HCT116 (cell line): ENCODE measurements around the gene CELF2. TPM values are rescaled to one million over a fixed set of nuclear protein-coding genes. Genes with fewer than 3 reads are reported as not detected.

Experiments used
- ATAC-seq: fragments of 200-7000 bp; cut with Tn5 transposase; 2 replicates; pipeline ENCODE4 v1.9.1; 2020; ENCODE audit warnings: mild to moderate bottlenecking, moderate library complexity
- BruUV-seq: library from RNA; stranded (reverse); fragments of 400-500 nt; replicated peaks from 2 replicates; lab custom pipeline; 2021; lab: Mats Ljungman, UMichigan
- CTCF ChIA-PET: fragments of 300-600 bp; sonication (Branson Sonifier 250); formaldehyde crosslinking; loops from one replicate; lab custom pipeline; 2021; ENCODE audit warnings: antibody characterized with exemption; lab: Charles Lee
- POLR2A ChIA-PET: fragments of 300-600, 350-600 bp; sonication (Branson Sonifier 250); formaldehyde crosslinking; loops from one replicate; lab custom pipeline; 2021; ENCODE audit warnings: antibody characterized with exemption; lab: Charles Lee
- RAD21 ChIA-PET, 2 experiments: fragments of 300-600 bp; sonication (Branson Sonifier 250); formaldehyde crosslinking; loops; one replicate each; lab custom pipeline; 2023; ENCODE audit warnings: low total read pairs in 2 of 2; ENCODE audit not compliant: uncharacterized antibody in 2 of 2, unreplicated experiment in 2 of 2, low non-redundant PET in 1 of 2; lab: Charles Lee
- DNase-seq: peaks from one replicate; pipeline ENCODE4 v3.0.0-alpha.2; 2010; ENCODE audit warnings: low read depth, low spot score
- H2AFZ ChIP-seq: fragments of 200-600 bp; shearing (Covaris generic), sonication (generic); 2 replicates; pipeline ENCODE4 v1.6.1; 2017; ENCODE audit warnings: low read depth, mixed run types, mixed read lengths, antibody characterized with exemption, low read length; ENCODE audit not compliant: poor library complexity, severe bottlenecking
- H3K27ac ChIP-seq: 2 replicates; pipeline ENCODE4 v1.5.1; 2012; ENCODE audit warnings: low read depth, low read length
- H3K27me3 ChIP-seq: fragments of 200-600 bp; sonication (generic); 2 replicates; pipeline ENCODE4 v1.6.1; 2016; ENCODE audit warnings: mixed run types, low read length, mixed read lengths; ENCODE audit not compliant: insufficient read depth
- H3K36me3 ChIP-seq, 2 experiments: fragments of 200-500 bp in 1 of 2; fragments of 200-600 bp in 1 of 2; sonication (Bioruptor generic) in 1 of 2; sonication (generic) in 1 of 2; 2 replicates each; pipeline versions ENCODE4 v1.5.1 to v1.6.1; 2014 to 2016; ENCODE audit warnings: low read length in 2 of 2, inconsistent platforms in 1 of 2, mixed read lengths in 1 of 2, mixed run types in 1 of 2; ENCODE audit not compliant: insufficient read depth in 2 of 2, control insufficient read depth in 1 of 2
- H3K4me1 ChIP-seq, 2 experiments: fragments of 200-600 bp in 1 of 2; sonication (generic) in 1 of 2; 2 replicates each; pipeline versions ENCODE4 v1.5.1 to v1.6.1; 2012 to 2017; ENCODE audit warnings: low read length in 2 of 2, inconsistent platforms in 1 of 2, mild to moderate bottlenecking in 1 of 2, mixed read lengths in 1 of 2, mixed run types in 1 of 2, moderate library complexity in 1 of 2; ENCODE audit not compliant: insufficient read depth in 2 of 2, control insufficient read depth in 1 of 2
- H3K4me2 ChIP-seq: fragments of 200-600 bp; sonication (generic); 2 replicates; pipeline ENCODE4 v1.6.1; 2017; ENCODE audit warnings: mixed run types, low read length, mixed read lengths
- H3K4me3 ChIP-seq, 2 experiments: fragments of 200-600 bp in 1 of 2; sonication (generic) in 1 of 2; replicated peaks in 1 of 2; 2 replicates each; pipeline ENCODE4 v1.5.1; 2011 to 2016; ENCODE audit warnings: low read length in 2 of 2, control low read depth in 1 of 2, low read depth in 1 of 2, mild to moderate bottlenecking in 1 of 2, mixed read lengths in 1 of 2, mixed run types in 1 of 2
- H3K79me2 ChIP-seq: fragments of 200-600 bp; sonication (generic); 2 replicates; pipeline ENCODE4 v1.6.1; 2017; ENCODE audit warnings: mild to moderate bottlenecking, mixed run types, low read length, moderate library complexity, mixed read lengths; ENCODE audit not compliant: insufficient read depth
- H3K9ac ChIP-seq: fragments of 200-600 bp; sonication (generic); 2 replicates; pipeline ENCODE4 v1.6.1; 2016; ENCODE audit warnings: low read length, mixed read lengths
- H3K9me2 ChIP-seq: fragments of 200-600 bp; sonication (generic), shearing (Covaris generic); 2 replicates; pipeline ENCODE4 v1.6.1; 2017; ENCODE audit warnings: mixed run types, mild to moderate bottlenecking, moderate library complexity; ENCODE audit not compliant: insufficient read depth
- H3K9me3 ChIP-seq, 2 experiments: fragments of 200-500 bp in 1 of 2; fragments of 200-600 bp in 1 of 2; sonication (Bioruptor generic) in 1 of 2; sonication (generic) in 1 of 2; 2 replicates each; pipeline ENCODE4 v1.6.1; 2014 to 2017; ENCODE audit warnings: low read length in 2 of 2, mixed read lengths in 2 of 2, inconsistent platforms in 1 of 2, low read depth in 1 of 2, mild to moderate bottlenecking in 1 of 2, mixed run types in 1 of 2, moderate library complexity in 1 of 2; ENCODE audit not compliant: control insufficient read depth in 1 of 2, insufficient read depth in 1 of 2
- H4K20me1 ChIP-seq: fragments of 200-600 bp; sonication (generic), shearing (Covaris generic); 2 replicates; pipeline ENCODE4 v1.6.1; 2017; ENCODE audit warnings: mixed run types, mild to moderate bottlenecking, moderate library complexity; ENCODE audit not compliant: insufficient read depth
- CBX3 ChIP-seq: IDR thresholded peaks from 2 replicates; pipeline ENCODE4 v1.6.1; 2012; ENCODE audit warnings: low read depth
- CEBPB ChIP-seq: IDR thresholded peaks from 2 replicates; pipeline ENCODE4 v1.6.1; 2012; ENCODE audit warnings: low read depth
- CTCF ChIP-seq, 3 experiments: fragments of 200-600 bp in 1 of 3; sonication (generic) in 1 of 3; IDR thresholded peaks in 2 of 3; conservative IDR thresholded peaks in 1 of 3; 2 replicates each; pipeline ENCODE4 v1.5.1; 2012 to 2017; ENCODE audit warnings: low read depth in 2 of 3, low read length in 2 of 3, antibody characterized with exemption in 1 of 3, borderline replicate concordance in 1 of 3, control low read depth in 1 of 3, mild to moderate bottlenecking in 1 of 3, mixed read lengths in 1 of 3, mixed run types in 1 of 3, moderate library complexity in 1 of 3; ENCODE audit not compliant: insufficient read depth in 1 of 3
- EGR1 ChIP-seq: IDR thresholded peaks from 2 replicates; pipeline ENCODE4 v1.6.1; 2012; ENCODE audit warnings: low read depth
- ELF1 ChIP-seq: IDR thresholded peaks from 2 replicates; pipeline ENCODE4 v1.6.1; 2012; ENCODE audit warnings: low read depth, borderline replicate concordance
- EZH2 ChIP-seq: fragments of 200-600 bp; sonication (generic); IDR thresholded peaks from 2 replicates; pipeline ENCODE4 v1.6.1; 2017; ENCODE audit warnings: antibody characterized with exemption, mixed run types
- EZH2phosphoT487 ChIP-seq: fragments of 200-600 bp; IDR thresholded peaks from 2 replicates; pipeline ENCODE4 v1.6.1; 2018; ENCODE audit warnings: antibody characterized with exemption, borderline replicate concordance
- FOSL1 ChIP-seq: IDR thresholded peaks from 2 replicates; pipeline ENCODE4 v1.6.1; 2012; ENCODE audit warnings: low read depth
- JUND ChIP-seq: IDR thresholded peaks from 2 replicates; pipeline ENCODE4 v1.6.1; 2012
- MAX ChIP-seq: IDR thresholded peaks from 2 replicates; pipeline ENCODE4 v1.6.1; 2012
- POLR2A ChIP-seq: IDR thresholded peaks from 2 replicates; pipeline ENCODE4 v1.7.0; 2011; ENCODE audit warnings: borderline replicate concordance; ENCODE audit not compliant: insufficient read depth, insufficient read length; ENCODE audit errors: extremely low read depth
- POLR2AphosphoS5 ChIP-seq: IDR thresholded peaks from 2 replicates; pipeline ENCODE4 v1.6.1; 2011; ENCODE audit warnings: mild to moderate bottlenecking, low read depth, low read length, moderate library complexity
- SIN3A ChIP-seq: IDR thresholded peaks from 2 replicates; pipeline ENCODE4 v1.6.1; 2012; ENCODE audit warnings: low read depth
- SP1 ChIP-seq: IDR thresholded peaks from 2 replicates; pipeline ENCODE4 v1.6.1; 2012; ENCODE audit warnings: low read depth
- TCF7L2 ChIP-seq: IDR thresholded peaks from 2 replicates; pipeline ENCODE4 v1.7.0; 2011; ENCODE audit warnings: borderline replicate concordance, inconsistent platforms; ENCODE audit not compliant: insufficient read depth, insufficient read length; ENCODE audit errors: extremely low read depth
- ZFX ChIP-seq: fragments of 450-650 bp; IDR thresholded peaks from 2 replicates; pipeline ENCODE4 v1.6.1; 2017
- intact Hi-C: fragments of 100-400 bp; cut with micrococcal nuclease; formaldehyde crosslinking; loops from 2 replicates; pipeline ENCODE4 v1.10.0; 2022
- total RNA-seq: library from RNA; stranded (reverse); gene quantifications from one replicate; pipeline ENCODE4 v1.2.1, GENCODE V29; 2021; ENCODE audit not compliant: unreplicated experiment
- TF ChIP-seq, protein P1 (sequence below): IDR thresholded peaks from 2 replicates; pipeline ENCODE4 v1.6.1; 2012; ENCODE audit warnings: low read depth
- TF ChIP-seq, protein P2 (sequence below): IDR thresholded peaks from 2 replicates; pipeline ENCODE4 v1.6.1; 2012

The CELF2 gene
- total RNA-seq, 1 experiment from 2014 or later = 0.66 TPM

DNA sequence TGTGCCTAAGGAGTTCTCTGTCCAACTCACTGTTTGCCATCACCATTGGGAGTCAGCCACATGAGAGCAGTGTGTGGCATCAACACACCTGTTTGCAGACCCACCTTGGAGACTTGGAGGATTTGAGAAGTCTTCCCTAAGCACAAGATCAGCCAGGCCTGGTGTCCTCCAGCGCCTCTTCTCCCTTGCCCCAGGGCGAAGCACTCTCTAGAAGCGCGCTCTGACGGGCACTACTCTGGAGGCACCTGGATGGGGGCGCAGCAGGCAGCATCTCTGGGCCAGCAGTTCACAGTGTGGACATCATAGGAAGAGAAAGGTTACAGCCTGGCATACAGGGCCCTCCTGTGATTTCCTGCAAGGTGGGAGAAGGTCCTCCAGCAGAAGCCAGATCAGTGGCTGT, 289.3 kb downstream of the CELF2 start:
- no TSS peak for BruUV-seq

GRCh38 chr10:11307937-11308336, 290.3 kb downstream of the CELF2 start:
- Histone ChIP-seq H3K27me3 (no peaks in the 10 kb centered on the region), H4K20me1 (no peaks in the 10 kb centered on the region), H3K4me1 (no peaks in the 10 kb centered on the region), H3K27ac (no peak overlapping the region), H3K4me3 (no peak overlapping the region), H3K36me3 (no peaks in the 10 kb centered on the region), H3K79me2 (no peaks in the 10 kb centered on the region), H3K4me2 (no peak overlapping the region), H3K9me2 (no peaks in the 10 kb centered on the region), H3K9ac (no peak overlapping the region), H2AFZ (no peak overlapping the region), H3K9me3 (0 out of 4 replicates have a peak, but pooled peaks cover 0 to 6% of the 10 kb centered on the region in 2 experiments)
- ChIA-PET RAD21 (no interaction called here), POLR2A (no interaction called here), CTCF (no interaction called here)
- no peak for DNase-seq
- intact Hi-C loops = no loop called here
- BruUV-seq = no TSS peak
- no peak for ATAC-seq
- TF ChIP-seq JUND = no peak
- no peak for TF ChIP-seq SIN3A
- no peak for TF ChIP-seq CBX3
- TF ChIP-seq EZH2phosphoT487 = no peak
- no peak for TF ChIP-seq POLR2A
- TF ChIP-seq, protein P1, sequence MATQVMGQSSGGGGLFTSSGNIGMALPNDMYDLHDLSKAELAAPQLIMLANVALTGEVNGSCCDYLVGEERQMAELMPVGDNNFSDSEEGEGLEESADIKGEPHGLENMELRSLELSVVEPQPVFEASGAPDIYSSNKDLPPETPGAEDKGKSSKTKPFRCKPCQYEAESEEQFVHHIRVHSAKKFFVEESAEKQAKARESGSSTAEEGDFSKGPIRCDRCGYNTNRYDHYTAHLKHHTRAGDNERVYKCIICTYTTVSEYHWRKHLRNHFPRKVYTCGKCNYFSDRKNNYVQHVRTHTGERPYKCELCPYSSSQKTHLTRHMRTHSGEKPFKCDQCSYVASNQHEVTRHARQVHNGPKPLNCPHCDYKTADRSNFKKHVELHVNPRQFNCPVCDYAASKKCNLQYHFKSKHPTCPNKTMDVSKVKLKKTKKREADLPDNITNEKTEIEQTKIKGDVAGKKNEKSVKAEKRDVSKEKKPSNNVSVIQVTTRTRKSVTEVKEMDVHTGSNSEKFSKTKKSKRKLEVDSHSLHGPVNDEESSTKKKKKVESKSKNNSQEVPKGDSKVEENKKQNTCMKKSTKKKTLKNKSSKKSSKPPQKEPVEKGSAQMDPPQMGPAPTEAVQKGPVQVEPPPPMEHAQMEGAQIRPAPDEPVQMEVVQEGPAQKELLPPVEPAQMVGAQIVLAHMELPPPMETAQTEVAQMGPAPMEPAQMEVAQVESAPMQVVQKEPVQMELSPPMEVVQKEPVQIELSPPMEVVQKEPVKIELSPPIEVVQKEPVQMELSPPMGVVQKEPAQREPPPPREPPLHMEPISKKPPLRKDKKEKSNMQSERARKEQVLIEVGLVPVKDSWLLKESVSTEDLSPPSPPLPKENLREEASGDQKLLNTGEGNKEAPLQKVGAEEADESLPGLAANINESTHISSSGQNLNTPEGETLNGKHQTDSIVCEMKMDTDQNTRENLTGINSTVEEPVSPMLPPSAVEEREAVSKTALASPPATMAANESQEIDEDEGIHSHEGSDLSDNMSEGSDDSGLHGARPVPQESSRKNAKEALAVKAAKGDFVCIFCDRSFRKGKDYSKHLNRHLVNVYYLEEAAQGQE = no peak
- no peak for TF ChIP-seq EZH2
- no peak for TF ChIP-seq CTCF (IDR thresholded peaks at IDR 0.05 in 2 of 3, conservative IDR thresholded peaks at IDR 0.05 in 1 of 3; ENCODE audit: borderline replicate concordance in 1 of 3, insufficient read depth in 1 of 3, low read depth in 2 of 3, low read length in 2 of 3)
- TF ChIP-seq ZFX = no peak
- TF ChIP-seq EGR1 = no peak
- no peak for TF ChIP-seq CEBPB

More for the DNA sequence above, 289.3 kb downstream of the CELF2 start:
- TF ChIP-seq EZH2 (no peak), TCF7L2 (no peak), CBX3 (no peak), POLR2AphosphoS5 (no peak), FOSL1 (no peak), EGR1 (no peak), MAX (no peak), ELF1 (no peak), SP1 (no peak)
- TF ChIP-seq, protein P2, sequence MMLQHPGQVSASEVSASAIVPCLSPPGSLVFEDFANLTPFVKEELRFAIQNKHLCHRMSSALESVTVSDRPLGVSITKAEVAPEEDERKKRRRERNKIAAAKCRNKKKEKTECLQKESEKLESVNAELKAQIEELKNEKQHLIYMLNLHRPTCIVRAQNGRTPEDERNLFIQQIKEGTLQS = no peak
- DNase-seq (no peak), ATAC-seq (no peak)
- intact Hi-C loops = no loop called here
- Histone ChIP-seq H3K4me3 (no peak overlapping the region), H3K79me2 (no peaks in the 10 kb centered on the region), H4K20me1 (no peaks in the 10 kb centered on the region), H3K9ac (no peak overlapping the region), H3K4me1 (no peaks in the 10 kb centered on the region), H3K27ac (no peak overlapping the region), H3K9me3 (0 out of 4 replicates have a peak, but pooled peaks cover 0 to 6% of the 10 kb centered on the region in 2 experiments), H2AFZ (no peak overlapping the region), H3K4me2 (no peak overlapping the region), H3K9me2 (no peaks in the 10 kb centered on the region), H3K36me3 (no peaks in the 10 kb centered on the region), H3K27me3 (no peaks in the 10 kb centered on the region)
- ChIA-PET RAD21 (no interaction called here), CTCF (no interaction called here), POLR2A (no interaction called here)
